ENCODE results near the gene MAGEA10.

- no peak for TF ChIP-seq POLR2A (IDR thresholded peaks at IDR 0.05)
- no peak for TF ChIP-seq CTCF (IDR thresholded peaks at IDR 0.05)
Measured at GRCh38 chrX:152137771-152138387, 498 bp downstream of the MAGEA10 start.
